CD1c-positive myeloid dendritic cell (primary cell): ENCODE measurements around the gene GADL1.

Experiments
- DNase-seq: peaks from one replicate; pipeline ENCODE4 v3.0.0-alpha.2; 2016; ENCODE audit errors: extremely low spot score

Gene GADL1

DNA sequence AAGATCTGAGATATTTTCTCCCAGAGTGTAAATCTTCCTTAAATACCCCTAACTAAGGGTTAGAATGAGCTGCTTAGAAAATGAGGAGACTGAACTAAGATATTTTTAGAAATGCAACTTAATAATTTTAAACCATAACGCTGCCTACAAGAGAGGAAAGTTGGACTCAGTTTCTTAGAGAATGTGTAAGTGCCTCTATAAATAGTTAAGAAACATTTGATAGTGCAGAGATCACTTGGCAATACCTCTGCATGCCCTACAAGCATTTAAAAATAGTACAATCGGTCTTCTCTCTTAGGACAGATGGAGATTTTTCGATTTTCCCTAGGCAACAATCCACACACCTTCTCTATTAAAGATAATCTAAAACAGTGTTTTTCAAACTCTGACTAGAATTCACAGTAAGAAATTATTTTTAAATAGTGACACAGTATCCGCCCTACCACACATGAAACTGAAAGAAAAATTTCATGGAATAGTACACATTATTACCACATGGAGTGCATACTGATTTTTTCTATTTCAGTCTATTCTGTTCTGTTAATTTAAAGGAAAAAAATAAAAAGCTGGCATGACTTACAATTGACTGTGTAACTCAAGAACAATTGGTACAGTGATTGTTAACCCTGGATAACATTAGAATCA lies 83.2 kb downstream of the GADL1 start:
- DNase-seq: no peak

DNA sequence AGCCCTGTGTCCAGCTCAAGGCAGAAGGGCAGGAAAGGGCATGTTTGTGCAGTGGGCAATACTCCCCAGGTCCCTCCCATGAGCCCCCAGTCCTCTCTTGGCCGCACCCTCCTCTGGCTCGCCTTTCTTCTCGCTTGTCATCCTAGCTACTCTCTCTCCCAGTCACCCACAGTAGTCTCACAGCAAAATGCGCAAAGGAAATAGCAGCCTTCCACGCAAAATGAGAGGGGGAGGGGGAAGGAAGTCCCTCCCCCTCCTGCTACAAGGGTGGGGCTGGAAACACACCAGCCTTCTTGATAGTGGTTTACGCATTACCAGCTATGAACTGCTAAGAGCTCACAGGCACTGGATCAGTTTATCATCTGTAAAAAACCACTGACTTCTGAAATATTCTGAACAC lies 83.8 kb downstream of the GADL1 start:
- no peak for DNase-seq

DNA sequence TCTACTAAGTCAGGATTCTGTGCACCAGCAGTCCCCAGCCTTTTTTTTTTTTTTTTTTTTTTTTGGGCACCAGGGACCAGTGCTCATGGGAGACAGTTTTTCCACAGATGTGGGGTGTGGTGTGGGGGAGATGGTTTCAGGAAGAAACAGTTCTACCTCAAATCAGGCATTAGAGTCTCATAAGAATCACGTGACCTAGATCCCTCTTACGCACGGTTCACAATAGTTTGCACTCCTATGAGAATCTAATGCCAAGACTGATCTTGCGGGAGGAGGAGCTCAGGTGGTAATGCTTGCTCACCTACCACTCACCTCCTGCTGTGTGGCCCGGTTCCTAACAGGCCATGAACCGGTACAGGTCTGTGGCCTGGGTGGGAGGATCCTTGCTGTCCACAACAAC lies 88.8 kb downstream of the GADL1 start:
- no peak for DNase-seq

DNA sequence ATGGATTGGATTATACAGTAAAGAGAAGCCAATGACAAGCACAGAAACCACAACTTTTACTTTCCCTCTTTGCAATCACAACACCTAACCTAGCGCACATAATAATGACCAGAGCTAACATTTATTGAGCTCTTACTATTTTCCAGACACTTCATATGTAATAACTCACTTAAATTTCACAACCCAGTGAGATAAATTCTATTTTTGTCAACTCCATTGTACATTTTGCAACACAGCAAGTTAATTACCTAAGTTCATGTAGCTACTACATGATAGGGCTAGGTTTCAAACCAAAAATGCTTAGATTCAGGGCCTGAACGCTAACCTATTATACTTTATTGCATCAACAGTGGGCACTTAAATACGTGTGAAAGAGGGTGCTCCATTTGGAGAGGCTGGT lies 89.5 kb downstream of the GADL1 start:
- DNase-seq: peak; percentile 4

DNA sequence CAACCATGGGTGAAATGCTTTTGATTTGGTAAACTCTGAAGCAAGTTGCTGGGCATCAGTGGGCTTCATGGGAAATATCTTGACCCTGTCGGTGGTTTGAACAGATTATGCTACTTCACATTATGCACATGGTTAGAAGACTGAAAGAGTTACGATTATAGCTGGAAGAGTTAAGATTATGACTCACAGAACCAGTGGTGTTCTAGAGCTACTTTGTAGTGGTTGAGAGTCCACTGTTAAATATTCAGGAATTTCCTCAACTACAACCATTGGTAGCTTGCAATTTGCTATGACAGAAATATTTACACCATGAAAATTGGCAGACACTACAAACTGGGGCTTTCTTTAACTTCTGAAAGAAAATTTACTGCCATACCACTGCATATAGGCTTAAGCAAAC lies 99.3 kb downstream of the GADL1 start:
- DNase-seq: no peak

DNA sequence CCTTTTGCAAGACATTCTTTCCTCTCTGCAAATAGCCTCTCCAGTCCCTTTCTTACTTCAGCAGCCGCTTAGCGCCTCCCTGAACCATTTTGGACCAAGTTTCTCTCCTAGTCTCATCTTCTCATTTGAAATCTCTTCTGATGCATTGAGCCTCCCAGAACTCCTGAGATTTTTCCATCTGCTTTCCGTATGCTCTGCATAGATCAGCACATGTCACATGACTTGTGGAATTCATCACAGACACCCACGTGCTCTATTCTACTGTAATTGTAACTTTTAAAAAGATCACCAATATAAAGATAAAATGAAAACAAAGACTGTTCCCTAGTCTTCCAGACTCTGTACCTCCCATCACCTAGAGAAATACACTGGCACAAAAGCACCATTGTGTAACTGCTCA lies 100.7 kb downstream of the GADL1 start:
- DNase-seq: no peak

DNA sequence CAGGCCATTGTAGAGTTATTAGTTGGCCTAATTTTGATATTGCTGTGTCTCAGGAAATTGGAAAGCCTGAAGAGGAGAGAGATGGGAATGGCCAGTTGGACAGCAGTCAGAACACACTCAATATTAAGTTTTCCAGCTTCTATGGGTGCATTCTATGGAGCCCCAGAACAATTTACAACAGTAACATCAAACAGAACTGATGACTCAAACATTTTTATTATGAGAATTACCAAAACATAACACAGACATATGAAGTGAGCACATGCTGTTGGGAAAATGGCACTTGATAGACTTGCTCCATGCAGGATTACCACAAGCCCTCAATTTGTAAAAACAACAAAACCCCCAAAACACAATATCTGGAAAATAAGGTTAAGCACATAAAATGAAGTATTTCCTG lies 104.3 kb downstream of the GADL1 start:
- DNase-seq: no peak

DNA sequence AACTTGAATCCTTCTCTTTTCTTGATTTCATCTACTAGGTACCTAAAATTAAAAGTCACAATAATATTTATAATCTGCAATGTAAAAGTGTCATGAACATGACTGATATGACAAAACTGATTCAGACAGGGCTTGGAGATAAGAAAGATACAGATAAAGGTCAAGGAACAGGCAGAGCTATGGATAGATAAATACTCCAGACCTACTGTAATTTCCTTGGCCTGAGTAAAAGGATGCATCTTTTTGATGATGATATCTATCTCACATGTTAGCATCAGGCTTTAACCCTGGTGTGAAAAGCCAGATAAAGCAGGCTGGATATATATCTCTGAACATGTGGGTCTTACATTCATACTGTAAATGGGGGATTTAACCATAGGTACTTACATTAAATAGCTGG lies 108.1 kb downstream of the GADL1 start:
- no peak for DNase-seq

DNA sequence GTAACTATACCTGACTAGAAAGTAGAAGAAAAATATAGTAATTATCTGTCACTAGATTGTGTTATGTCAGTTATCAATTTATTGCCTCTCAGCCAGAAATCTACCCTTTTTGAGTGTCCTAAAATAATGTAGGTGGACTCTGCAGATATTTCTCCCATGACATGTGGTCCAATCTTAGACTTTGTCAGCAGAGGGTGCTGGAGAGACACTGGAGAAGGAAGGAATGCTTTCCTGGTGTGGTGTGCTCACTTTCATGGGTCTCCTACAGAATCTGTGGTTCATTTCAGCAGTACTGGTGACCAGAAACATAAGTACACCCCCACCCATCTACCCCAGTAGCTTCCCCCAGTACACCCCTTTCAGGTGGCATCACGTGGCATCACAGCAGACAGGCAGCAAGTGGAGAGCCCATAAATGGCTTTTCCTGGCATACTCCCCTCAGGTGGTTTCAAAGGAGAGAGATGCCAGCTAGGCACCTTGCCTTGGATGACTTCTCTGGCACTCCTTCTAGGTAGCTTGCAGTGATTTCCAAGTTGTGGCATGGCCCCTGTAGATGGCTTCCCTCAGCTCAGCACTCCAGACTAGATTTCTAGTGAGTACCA lies 114.7 kb downstream of the GADL1 start:
- DNase-seq: peak; percentile 22

DNA sequence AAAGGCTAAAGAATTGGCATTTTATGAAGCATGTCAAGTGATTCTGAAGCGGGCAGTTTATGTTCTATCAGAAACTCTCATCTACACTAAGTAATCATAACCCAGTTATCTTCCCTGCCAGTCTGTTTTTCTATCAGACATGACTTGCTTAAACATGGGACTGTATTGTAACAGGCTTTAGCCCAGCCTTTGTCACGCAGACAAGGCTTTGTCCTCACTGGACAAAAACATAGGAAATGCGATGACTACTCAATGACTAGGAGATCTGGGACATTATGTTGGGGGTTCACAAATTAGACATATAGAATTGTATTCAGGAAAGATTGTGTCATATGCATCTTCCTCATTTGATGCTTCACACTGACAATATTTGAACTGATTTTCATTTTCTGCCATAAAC lies 115.5 kb downstream of the GADL1 start:
- DNase-seq: peak; percentile 18

DNA sequence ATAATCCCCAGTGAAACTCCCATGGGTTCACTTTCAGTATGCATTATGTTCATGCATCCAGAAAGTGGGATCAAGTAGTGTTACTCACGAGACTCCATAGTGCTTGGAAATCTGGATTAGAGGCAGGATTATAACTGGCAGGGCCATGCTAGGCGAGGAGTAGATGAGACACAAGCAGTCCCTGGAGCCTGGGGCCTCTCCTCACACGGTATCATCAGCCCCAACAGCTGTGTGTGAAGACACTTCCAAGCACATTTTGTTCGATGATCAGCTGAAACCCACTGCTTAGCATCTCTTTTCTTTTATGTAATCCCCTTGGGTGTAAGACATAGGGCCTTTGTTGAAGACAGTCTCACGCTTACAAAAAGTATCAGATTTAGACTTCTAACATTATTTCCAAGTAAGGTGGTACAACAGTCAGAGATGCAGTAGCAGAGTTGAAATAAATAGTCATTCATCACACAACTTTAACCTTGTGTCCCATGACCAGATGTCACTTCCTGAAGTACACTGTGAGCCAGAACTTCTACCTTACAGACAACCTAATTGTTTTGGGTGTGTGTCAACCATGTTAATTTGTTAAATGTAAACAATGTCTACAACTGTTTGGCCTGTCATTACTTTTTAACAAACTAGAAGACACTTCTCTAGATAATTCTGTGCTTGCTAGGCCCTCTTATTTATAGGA lies 116.9 kb downstream of the GADL1 start:
- no peak for DNase-seq

DNA sequence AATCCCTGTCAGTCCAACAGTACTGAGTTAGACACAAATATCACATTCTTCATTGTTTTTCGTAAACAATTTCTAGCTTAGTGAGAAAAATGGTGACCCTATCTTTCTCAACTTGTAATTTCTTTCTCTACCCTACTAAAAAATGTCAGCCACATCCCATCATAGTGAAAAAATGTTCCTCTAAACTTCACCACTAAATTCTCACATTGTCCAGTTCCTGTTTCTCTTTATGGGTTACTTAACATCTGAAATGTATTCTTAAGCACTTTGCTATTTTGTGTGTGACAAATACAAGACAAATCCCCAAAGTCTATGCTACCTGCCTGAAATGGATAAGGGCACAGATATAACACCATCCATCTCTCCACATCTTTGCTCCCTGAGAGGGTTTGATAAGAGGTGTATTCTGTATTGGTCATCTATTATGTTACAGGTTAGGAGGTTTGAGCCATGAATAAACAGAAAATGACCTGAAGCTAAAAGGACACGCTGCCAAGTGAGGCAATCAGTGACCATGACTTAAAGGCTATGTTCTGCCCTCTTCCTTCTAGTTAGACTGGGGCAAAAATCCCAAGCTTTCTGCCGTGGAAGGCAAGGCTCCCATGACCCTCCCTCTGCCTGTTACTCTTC lies 118.2 kb downstream of the GADL1 start:
- DNase-seq: no peak

DNA sequence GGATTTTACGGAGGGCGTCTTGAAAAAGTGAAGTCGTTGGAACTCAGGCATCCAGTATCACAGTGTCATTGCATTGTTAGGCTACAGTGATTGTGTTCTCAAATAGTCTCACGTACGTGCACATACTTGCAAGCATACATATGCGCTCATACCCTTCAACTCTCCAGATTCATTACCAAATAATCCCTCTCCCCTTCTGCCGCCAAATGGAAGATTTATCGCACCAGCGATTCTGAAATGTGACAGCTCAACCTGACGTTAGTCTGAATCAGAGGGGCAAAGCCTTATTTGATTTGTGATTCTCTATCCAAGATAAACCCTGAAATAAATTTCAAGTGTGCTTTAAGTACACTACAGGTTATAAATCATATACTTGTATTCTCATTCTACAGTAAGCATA lies 119.4 kb downstream of the GADL1 start:
- no peak for DNase-seq

DNA sequence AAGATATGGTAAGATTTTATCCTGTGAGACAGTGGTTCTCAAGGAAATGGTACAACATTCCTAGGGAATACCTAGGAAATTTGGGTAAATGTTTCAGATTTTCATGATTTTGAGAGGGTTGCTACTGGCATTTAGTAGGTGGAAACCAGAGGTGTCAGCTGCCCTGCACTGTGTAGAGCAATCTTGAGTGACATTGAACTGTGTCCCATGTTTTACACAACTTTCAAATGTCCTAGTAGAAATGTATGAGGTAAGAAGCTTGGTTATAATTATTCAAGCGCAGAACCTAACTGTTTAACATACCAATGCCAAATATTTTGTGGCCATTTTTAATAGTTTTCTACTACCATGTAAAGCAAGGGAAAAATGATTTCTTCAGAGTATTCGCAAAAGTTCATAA lies 120.4 kb downstream of the GADL1 start:
- DNase-seq: no peak

DNA sequence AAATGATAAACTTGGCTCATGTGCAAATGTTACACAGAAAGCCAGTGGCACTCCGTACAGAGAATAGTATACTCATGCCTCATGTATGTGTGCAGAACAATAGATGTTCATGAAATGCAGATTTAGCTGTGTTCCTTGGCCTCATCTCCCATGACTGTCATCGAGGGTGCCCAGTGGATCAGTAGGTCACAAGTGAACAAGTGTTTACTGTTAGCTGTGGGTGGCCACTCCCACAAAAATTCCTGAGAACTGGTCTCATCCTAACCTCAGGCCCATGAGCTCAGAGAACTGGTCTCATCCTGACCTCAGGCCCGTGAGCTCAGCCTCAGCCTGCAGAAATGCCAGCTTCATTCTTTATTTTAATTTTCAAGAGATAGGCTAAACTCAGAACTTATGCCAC lies 124.1 kb downstream of the GADL1 start:
- no peak for DNase-seq

DNA sequence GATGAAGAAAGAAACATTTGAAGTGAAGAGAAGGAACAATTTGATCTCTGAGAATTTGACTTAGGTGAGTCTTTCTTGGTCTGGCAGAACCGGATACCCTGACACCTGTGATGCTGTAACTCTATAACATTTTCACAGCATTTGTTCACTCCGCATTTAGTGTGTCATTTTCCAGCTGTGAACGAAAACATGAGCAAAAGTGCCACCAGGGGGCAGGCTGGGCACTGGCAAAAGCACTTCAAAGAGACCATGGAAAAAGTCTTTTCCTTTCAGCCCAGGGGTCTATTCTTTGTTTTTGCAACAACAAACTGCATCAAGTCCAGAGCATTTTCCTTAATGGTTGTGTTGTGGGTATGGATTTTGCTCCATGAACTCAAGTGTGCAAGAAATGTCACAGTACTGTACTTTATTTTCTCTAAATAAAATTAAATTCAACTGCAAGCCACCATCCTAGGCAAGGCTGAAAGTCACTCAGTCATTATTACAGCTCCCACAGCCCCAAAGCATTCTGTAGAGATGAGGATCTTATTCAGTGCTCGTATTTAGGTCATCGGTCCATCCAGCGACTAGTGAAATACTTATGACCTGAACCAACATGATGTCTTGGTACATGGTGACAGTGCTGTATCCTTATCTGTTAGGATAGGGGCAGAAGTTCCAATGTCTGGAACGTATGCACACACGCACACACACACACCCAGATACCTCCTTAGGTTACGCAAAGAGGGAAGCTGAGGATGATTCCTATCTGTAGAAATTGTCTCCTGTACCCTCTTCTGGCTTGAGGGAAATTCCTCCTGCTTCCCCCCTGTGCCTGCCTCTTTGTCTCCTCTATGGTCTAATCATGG lies 125.5 kb downstream of the GADL1 start:
- DNase-seq: peak; percentile 62

DNA sequence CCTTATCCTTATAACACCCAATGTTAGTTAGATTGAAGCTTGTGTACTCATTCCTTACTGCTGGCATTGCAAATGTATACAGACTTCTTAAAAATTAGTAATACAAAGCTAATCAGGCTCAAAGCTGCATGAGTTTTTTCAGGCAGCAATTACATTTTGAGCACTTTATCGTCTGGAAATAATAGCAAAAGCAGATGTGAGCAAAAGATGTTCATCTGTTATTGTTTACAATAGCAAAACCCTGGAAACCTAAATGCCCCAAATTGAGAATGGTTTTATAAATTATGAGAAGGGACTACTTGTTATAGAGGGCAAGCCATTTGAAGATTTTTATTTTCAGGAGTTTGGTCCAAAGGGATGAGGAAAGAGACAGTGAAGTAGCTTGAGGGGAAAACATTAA lies 126.4 kb downstream of the GADL1 start:
- no peak for DNase-seq

DNA sequence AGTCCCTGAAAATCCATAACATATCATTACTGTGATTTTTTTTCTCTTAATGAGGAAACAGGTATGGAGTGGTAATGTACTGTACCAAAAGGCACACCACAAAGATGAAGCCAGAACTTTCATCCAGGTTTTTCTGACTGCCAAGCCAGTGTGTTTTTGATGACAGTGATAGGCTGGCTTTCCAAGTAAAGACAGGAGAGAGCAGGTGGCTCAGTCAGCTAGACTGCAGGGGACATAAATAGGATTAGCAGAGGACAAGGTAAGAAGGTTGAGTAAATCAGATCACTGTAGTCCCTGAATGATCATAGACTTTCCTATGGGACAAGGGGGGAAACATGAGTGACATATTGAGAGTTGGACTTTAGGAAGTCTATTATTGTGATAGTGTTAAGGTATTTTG lies 127.9 kb downstream of the GADL1 start:
- DNase-seq: no peak

DNA sequence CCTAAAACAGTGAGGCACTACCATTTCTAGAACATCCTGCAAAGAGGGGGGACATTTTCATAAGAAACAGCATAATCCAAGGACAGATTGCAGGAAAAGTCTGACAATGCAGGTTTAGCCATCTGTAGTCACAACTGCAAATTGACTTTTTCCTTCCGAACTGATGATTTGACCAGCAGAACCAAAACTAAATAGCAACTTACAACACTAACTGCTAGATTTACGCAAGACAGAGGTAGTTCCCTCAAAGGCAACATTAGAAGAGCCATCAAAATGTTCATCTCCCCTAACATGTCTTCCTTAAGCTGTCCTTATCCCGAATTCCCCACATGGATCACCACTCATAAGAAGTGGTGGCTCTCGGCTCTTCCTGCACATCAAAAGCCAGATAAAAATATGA lies 129.6 kb downstream of the GADL1 start:
- DNase-seq: peak; percentile 9

DNA sequence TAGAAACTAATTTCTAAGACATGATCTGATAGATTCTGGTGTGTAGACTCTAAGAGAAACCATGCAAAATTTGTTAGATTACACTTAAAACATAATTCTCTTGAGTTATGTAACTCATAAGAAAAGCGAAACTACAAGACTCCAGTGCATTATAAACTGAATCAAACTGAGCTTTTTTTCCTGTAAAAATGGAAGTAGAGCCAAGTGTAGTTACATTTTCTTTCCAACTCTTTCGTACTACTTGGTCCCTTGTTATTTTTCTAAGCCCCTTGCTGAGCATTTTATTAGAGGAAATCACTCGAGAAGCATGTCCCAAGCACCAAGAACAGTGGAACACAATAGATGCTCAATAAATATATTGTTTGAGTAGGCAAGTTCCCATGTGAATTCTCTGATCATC lies 130.2 kb downstream of the GADL1 start:
- DNase-seq: no peak

DNA sequence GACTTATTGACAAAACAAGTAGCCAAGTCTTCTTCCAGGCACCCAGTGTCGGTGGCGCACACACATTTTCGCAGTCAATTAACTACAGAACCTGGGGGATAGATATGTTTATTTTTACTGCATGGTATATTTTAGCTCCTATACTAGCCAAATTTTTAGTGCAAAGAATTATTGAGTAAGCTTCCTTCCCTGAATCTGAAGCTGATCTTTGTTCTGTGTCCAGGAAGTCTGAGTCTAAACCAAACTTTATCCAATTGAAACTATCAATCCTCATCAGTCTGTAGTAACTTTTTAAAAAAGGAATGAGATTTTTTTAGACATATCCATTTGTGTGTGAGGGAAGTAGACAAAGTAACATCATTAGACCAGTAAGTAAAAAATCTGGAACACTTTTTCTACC lies 133.1 kb downstream of the GADL1 start:
- no peak for DNase-seq

DNA sequence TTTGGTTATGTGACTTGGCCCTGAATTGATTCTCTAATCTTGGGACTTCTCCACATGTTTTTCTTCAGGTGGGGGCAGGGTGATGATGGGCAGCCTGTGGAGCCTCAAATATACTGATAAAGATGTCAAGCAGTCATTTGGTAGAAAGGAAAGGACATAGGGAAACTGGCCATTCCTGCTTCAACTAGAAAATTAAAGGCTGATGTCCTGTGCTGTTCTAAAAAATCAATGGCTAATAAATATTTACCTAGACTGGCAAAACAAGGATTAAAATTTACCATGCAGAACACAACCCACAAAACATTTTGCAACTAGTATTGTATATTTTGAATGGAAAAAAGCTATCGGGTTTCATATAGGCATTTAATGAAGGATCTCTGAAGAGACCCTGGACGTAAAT lies 133.7 kb downstream of the GADL1 start:
- DNase-seq: no peak
